ENCODE results near the gene ARHGAP10.

Gene ARHGAP10

GRCh38 chr4:147765121-147765529 is 33.2 kb downstream of the ARHGAP10 start:
- no peaks in the 10 kb centered on the region for H3K36me3 ChIP-seq (ENCODE audit: control insufficient read depth, insufficient read depth, low read length)
- no peak overlapping the region for H3K4me3 ChIP-seq (ENCODE audit: low read length)
- H3K9me3 ChIP-seq (ENCODE audit: control insufficient read depth, insufficient read depth, low read length) = no peaks in the 10 kb centered on the region
- H3K27ac ChIP-seq (ENCODE audit: low read length) = no peak overlapping the region
- no peaks in the 10 kb centered on the region for H3K4me1 ChIP-seq (ENCODE audit: control insufficient read depth, insufficient read depth, low read length)
- no CpG with 5 or more reads among the region's 3 CpGs for WGBS (ENCODE audit: insufficient coverage, insufficient read length)
- DNase-seq (ENCODE audit: low read depth, low spot score) = no peak
- no peaks in the 10 kb centered on the region for H3K27me3 ChIP-seq (ENCODE audit: control insufficient read depth, insufficient read depth, low read length)

DNA sequence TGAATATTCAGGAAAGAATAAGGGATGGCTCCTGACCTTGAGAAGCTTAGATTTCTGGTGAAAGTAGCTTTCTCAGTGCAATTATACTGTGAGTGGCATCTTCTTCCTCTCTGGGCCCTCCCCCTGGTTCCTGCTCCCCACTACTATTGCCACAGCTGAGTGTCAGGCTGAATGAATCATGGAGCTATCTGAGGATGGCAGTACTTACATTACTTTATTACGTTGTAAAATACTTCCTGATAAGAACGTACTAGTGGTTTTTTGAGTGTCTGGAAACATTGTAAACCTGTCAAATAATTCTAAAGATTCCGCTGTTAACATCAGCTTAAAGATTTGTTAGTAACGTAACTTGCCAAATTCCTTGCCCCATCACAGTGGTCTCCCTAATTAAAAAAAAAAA is 36.2 kb downstream of the ARHGAP10 start:
- Histone ChIP-seq H3K9me3 (ENCODE audit: control insufficient read depth, insufficient read depth, low read length) (no peaks in the 10 kb centered on the region), H3K27me3 (ENCODE audit: control insufficient read depth, insufficient read depth, low read length) (no peaks in the 10 kb centered on the region), H3K27ac (ENCODE audit: low read length) (no peak overlapping the region), H3K4me3 (ENCODE audit: low read length) (no peak overlapping the region), H3K4me1 (ENCODE audit: control insufficient read depth, insufficient read depth, low read length) (no peaks in the 10 kb centered on the region), H3K36me3 (ENCODE audit: control insufficient read depth, insufficient read depth, low read length) (no peaks in the 10 kb centered on the region)
- DNase-seq (ENCODE audit: low read depth, low spot score) = no peak
- WGBS (ENCODE audit: insufficient coverage, insufficient read length) = no CpG with 5 or more reads among the region's 4 CpGs

- Histone ChIP-seq H3K4me3 (ENCODE audit: low read length) (no peak overlapping the region), H3K36me3 (ENCODE audit: control insufficient read depth, insufficient read depth, low read length) (no peaks in the 10 kb centered on the region), H3K27ac (ENCODE audit: low read length) (no peak overlapping the region), H3K4me1 (ENCODE audit: control insufficient read depth, insufficient read depth, low read length) (no peaks in the 10 kb centered on the region), H3K9me3 (ENCODE audit: control insufficient read depth, insufficient read depth, low read length) (no peaks in the 10 kb centered on the region), H3K27me3 (ENCODE audit: control insufficient read depth, insufficient read depth, low read length) (no peaks in the 10 kb centered on the region)
- no CpG with 5 or more reads among the region's 4 CpGs for WGBS (ENCODE audit: insufficient coverage, insufficient read length)
- DNase-seq (ENCODE audit: low read depth, low spot score) = no peak
Observed at GRCh38 chr4:147769386-147769785, 37.5 kb downstream of the ARHGAP10 start.

DNA sequence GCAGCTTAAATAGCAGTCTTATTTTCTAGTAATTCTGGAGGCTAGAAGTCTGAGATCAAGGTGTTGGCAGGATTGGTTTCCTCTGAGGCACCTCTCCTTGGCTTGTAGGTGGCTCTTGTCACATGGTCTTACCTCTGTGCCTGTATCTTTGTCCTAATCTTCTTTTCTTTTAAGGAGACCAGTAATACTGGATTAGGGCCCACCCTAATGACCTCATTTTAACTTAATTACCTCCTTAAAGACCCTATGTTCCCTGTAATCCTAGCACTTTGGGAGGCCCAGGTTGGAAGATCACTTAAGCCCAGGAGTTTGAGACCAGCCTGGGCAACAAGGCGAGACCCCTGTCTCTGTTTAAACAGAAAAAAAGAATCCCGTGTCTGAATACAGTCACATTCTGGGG is 38.9 kb downstream of the ARHGAP10 start:
- Histone ChIP-seq H3K36me3 (ENCODE audit: control insufficient read depth, insufficient read depth, low read length) (no peaks in the 10 kb centered on the region), H3K4me1 (ENCODE audit: control insufficient read depth, insufficient read depth, low read length) (no peaks in the 10 kb centered on the region)

GRCh38 chr4:147772056-147772455 is 40.2 kb downstream of the ARHGAP10 start:
- Histone ChIP-seq H3K4me3 (ENCODE audit: low read length) (no peak overlapping the region), H3K9me3 (ENCODE audit: control insufficient read depth, insufficient read depth, low read length) (no peaks in the 10 kb centered on the region), H3K27me3 (ENCODE audit: control insufficient read depth, insufficient read depth, low read length) (no peaks in the 10 kb centered on the region), H3K4me1 (ENCODE audit: control insufficient read depth, insufficient read depth, low read length) (no peaks in the 10 kb centered on the region), H3K27ac (ENCODE audit: low read length) (no peak overlapping the region), H3K36me3 (ENCODE audit: control insufficient read depth, insufficient read depth, low read length) (no peaks in the 10 kb centered on the region)
- DNase-seq (ENCODE audit: low read depth, low spot score) = no peak
- WGBS (ENCODE audit: insufficient coverage, insufficient read length) = no CpG with 5 or more reads among the region's 8 CpGs

More for the DNA sequence above, 38.9 kb downstream of the ARHGAP10 start:
- Histone ChIP-seq H3K4me3 (ENCODE audit: low read length) (no peak overlapping the region), H3K9me3 (ENCODE audit: control insufficient read depth, insufficient read depth, low read length) (no peaks in the 10 kb centered on the region), H3K27ac (ENCODE audit: low read length) (no peak overlapping the region), H3K27me3 (ENCODE audit: control insufficient read depth, insufficient read depth, low read length) (no peaks in the 10 kb centered on the region)
- no CpG with 5 or more reads among the region's 2 CpGs for WGBS (ENCODE audit: insufficient coverage, insufficient read length)
- no peak for DNase-seq (ENCODE audit: low read depth, low spot score)

- WGBS (ENCODE audit: insufficient coverage, insufficient read length) = no CpG with 5 or more reads among the region's 5 CpGs
- DNase-seq (ENCODE audit: low read depth, low spot score) = no peak
- no peaks in the 10 kb centered on the region for H3K27me3 ChIP-seq (ENCODE audit: control insufficient read depth, insufficient read depth, low read length)
- H3K4me3 ChIP-seq (ENCODE audit: low read length) = no peak overlapping the region
- H3K36me3 ChIP-seq (ENCODE audit: control insufficient read depth, insufficient read depth, low read length) = no peaks in the 10 kb centered on the region
- H3K4me1 ChIP-seq (ENCODE audit: control insufficient read depth, insufficient read depth, low read length) = no peaks in the 10 kb centered on the region
- no peaks in the 10 kb centered on the region for H3K9me3 ChIP-seq (ENCODE audit: control insufficient read depth, insufficient read depth, low read length)
- H3K27ac ChIP-seq (ENCODE audit: low read length) = no peak overlapping the region
Observed at GRCh38 chr4:147772459-147772969, 40.6 kb downstream of the ARHGAP10 start.

- DNase-seq (ENCODE audit: low read depth, low spot score) = no peak
- Histone ChIP-seq H3K9me3 (ENCODE audit: control insufficient read depth, insufficient read depth, low read length) (no peaks in the 10 kb centered on the region), H3K27me3 (ENCODE audit: control insufficient read depth, insufficient read depth, low read length) (no peaks in the 10 kb centered on the region), H3K4me3 (ENCODE audit: low read length) (no peak overlapping the region), H3K36me3 (ENCODE audit: control insufficient read depth, insufficient read depth, low read length) (no peaks in the 10 kb centered on the region), H3K27ac (ENCODE audit: low read length) (no peak overlapping the region), H3K4me1 (ENCODE audit: control insufficient read depth, insufficient read depth, low read length) (no peaks in the 10 kb centered on the region)
- WGBS (ENCODE audit: insufficient coverage, insufficient read length) = no CpG with 5 or more reads among the region's 3 CpGs
Observed at GRCh38 chr4:147773261-147774184, 41.6 kb downstream of the ARHGAP10 start.

GRCh38 chr4:147776716-147777115 is 44.8 kb downstream of the ARHGAP10 start:
- Histone ChIP-seq H3K4me1 (ENCODE audit: control insufficient read depth, insufficient read depth, low read length) (no peaks in the 10 kb centered on the region), H3K36me3 (ENCODE audit: control insufficient read depth, insufficient read depth, low read length) (no peaks in the 10 kb centered on the region), H3K27ac (ENCODE audit: low read length) (no peak overlapping the region), H3K27me3 (ENCODE audit: control insufficient read depth, insufficient read depth, low read length) (no peaks in the 10 kb centered on the region), H3K4me3 (ENCODE audit: low read length) (no peak overlapping the region), H3K9me3 (ENCODE audit: control insufficient read depth, insufficient read depth, low read length) (no peaks in the 10 kb centered on the region)
- no CpG with 5 or more reads among the region's 10 CpGs for WGBS (ENCODE audit: insufficient coverage, insufficient read length)
- no peak for DNase-seq (ENCODE audit: low read depth, low spot score)

GRCh38 chr4:147777456-147778091 is 45.7 kb downstream of the ARHGAP10 start:
- no peaks in the 10 kb centered on the region for H3K27me3 ChIP-seq (ENCODE audit: control insufficient read depth, insufficient read depth, low read length)
- H3K27ac ChIP-seq (ENCODE audit: low read length) = no peak overlapping the region
- H3K4me3 ChIP-seq (ENCODE audit: low read length) = no peak overlapping the region
- no peak for DNase-seq (ENCODE audit: low read depth, low spot score)
- H3K9me3 ChIP-seq (ENCODE audit: control insufficient read depth, insufficient read depth, low read length) = no peaks in the 10 kb centered on the region
- no peaks in the 10 kb centered on the region for H3K36me3 ChIP-seq (ENCODE audit: control insufficient read depth, insufficient read depth, low read length)
- no CpG with 5 or more reads among the region's 5 CpGs for WGBS (ENCODE audit: insufficient coverage, insufficient read length)
- H3K4me1 ChIP-seq (ENCODE audit: control insufficient read depth, insufficient read depth, low read length) = no peaks in the 10 kb centered on the region

- H3K4me3 ChIP-seq (ENCODE audit: low read length) = no peak overlapping the region
- no peaks in the 10 kb centered on the region for H3K4me1 ChIP-seq (ENCODE audit: control insufficient read depth, insufficient read depth, low read length)
- no peak for DNase-seq (ENCODE audit: low read depth, low spot score)
- H3K27me3 ChIP-seq (ENCODE audit: control insufficient read depth, insufficient read depth, low read length) = no peaks in the 10 kb centered on the region
- no peak overlapping the region for H3K27ac ChIP-seq (ENCODE audit: low read length)
- H3K9me3 ChIP-seq (ENCODE audit: control insufficient read depth, insufficient read depth, low read length) = no peaks in the 10 kb centered on the region
- H3K36me3 ChIP-seq (ENCODE audit: control insufficient read depth, insufficient read depth, low read length) = no peaks in the 10 kb centered on the region
- WGBS (ENCODE audit: insufficient coverage, insufficient read length) = 100% methylated on average over 2 of the region's 7 CpGs
Observed at GRCh38 chr4:147778942-147779341, 47.1 kb downstream of the ARHGAP10 start.
